ENCODE results near the gene RRP1B. TPM values are rescaled to one million over a fixed set of nuclear protein-coding genes. Genes with fewer than 3 reads are reported as not detected.
A peak's percentile ranks its signal among the peaks of the same experiment; 100 is the strongest.

The RRP1B gene
- total and polyA plus RNA-seq, 12 donors: 5.0 to 11.3 (median 8.4) TPM

DNA sequence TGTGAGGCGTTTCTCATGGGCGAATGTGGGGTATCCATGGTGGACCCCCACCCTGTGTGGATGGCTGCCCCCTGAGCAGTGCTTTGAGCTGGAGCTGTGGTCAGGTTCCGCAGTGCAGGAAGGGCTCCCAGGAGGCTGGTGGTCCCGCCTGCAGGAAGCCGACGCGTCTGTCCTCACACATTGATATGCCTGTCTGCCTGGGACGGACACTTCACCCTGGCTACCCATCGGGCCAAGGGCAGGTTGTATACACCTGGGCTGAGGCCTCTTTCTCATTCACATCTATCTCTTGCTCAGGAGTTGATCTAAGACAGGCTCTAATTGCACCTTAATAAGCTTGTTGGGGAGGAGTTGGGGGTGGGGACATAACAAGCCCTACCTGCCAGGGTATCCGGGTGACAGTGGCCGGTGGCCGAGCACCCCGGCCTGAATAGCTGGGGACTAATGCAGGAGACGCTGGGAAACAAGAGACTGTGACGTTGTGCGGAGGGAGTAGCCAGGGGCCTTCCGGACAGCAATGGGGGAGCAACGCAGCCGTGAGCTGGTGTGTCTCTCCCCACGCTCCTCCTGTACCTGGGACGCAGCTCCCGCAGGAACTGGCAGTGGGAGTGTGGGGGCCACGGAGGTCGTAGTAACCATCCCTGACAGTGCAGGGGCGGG lies 81.3 kb downstream of the RRP1B start:
- WGBS, 2 donors: 35 to 51% methylated on average over 20 to 25 of the region's 25 CpGs
- Histone ChIP-seq H3K36me3 (peaks cover 0 to 66% (median 12%) of the 10 kb centered on the region in 9 donors), H3K4me1 (peaks cover 0 to 5% (median 0%) of the 10 kb centered on the region in 9 donors), H3K27me3 (no peaks in the 10 kb centered on the region), H3K4me3 (peak overlapping the region in 1 of 10 donors; percentile 18), H3K9me3 (no peaks in the 10 kb centered on the region), H3K27ac (peak overlapping the region in 1 of 10 donors; percentile 44)
- ATAC-seq (peak in 5 of 8 donors; percentile 13 to 68 (median 32)), DNase-seq (no peak)
- intact Hi-C loops (cut with DNase I): loop anchor here in 2 of 10 donors (5.0 to 10.0 kb wide), 3 partner anchors 52 to 64 kb away; no protein-coding TSS in a partner anchor
- TF ChIP-seq, protein P1, sequence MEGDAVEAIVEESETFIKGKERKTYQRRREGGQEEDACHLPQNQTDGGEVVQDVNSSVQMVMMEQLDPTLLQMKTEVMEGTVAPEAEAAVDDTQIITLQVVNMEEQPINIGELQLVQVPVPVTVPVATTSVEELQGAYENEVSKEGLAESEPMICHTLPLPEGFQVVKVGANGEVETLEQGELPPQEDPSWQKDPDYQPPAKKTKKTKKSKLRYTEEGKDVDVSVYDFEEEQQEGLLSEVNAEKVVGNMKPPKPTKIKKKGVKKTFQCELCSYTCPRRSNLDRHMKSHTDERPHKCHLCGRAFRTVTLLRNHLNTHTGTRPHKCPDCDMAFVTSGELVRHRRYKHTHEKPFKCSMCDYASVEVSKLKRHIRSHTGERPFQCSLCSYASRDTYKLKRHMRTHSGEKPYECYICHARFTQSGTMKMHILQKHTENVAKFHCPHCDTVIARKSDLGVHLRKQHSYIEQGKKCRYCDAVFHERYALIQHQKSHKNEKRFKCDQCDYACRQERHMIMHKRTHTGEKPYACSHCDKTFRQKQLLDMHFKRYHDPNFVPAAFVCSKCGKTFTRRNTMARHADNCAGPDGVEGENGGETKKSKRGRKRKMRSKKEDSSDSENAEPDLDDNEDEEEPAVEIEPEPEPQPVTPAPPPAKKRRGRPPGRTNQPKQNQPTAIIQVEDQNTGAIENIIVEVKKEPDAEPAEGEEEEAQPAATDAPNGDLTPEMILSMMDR (IDR thresholded peaks at IDR 0.05): no peak

DNA sequence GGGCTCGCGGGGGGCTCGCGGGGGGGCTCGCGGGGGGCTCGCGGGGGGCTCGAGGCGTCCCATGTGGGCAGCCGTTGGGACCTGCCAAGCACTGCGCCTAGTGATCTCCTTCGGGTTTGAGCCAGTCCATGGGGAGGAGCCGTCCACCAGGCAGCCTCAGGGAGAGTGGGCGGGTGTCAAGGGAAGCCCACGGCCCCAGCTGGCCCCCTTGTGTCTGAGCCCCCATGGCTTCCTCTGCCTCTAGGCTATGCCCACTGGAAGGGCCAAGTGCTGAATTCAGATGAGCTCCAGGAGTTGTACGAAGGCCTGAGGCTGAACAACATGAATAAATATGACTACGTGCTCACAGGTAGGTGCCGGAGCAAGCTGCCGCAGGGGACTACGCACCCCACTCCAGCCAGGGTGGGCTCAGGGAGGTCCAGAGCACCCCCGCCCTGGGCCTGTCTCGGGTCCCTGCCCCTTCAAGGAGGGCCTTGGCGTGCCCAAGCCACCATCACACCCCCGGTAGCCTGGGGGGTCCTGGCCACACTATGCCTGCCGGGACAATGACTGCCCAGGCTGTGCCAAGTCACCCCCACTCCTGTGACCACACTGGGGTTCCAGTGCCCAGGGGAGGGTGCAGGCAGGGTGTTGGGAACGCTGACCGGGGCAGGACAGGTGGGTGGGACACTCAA lies 82.2 kb downstream of the RRP1B start:
- intact Hi-C loops (cut with DNase I): loop anchor here in 2 of 10 donors (5.0 to 10.0 kb wide), 3 partner anchors 51 to 63 kb away; no protein-coding TSS in a partner anchor
- Histone ChIP-seq H3K4me1 (peaks cover 0 to 5% (median 0%) of the 10 kb centered on the region in 9 donors), H3K4me3 (no peak overlapping the region), H3K27me3 (no peaks in the 10 kb centered on the region), H3K36me3 (peaks cover 0 to 69% (median 22%) of the 10 kb centered on the region in 9 donors), H3K9me3 (no peaks in the 10 kb centered on the region), H3K27ac (no peak overlapping the region)
- DNase-seq (no peak), ATAC-seq (no peak)
- WGBS, 2 donors: 64 to 81% methylated on average over 18 to 28 of the region's 28 CpGs
- TF ChIP-seq, protein P1 (IDR thresholded peaks at IDR 0.05): no peak

DNA sequence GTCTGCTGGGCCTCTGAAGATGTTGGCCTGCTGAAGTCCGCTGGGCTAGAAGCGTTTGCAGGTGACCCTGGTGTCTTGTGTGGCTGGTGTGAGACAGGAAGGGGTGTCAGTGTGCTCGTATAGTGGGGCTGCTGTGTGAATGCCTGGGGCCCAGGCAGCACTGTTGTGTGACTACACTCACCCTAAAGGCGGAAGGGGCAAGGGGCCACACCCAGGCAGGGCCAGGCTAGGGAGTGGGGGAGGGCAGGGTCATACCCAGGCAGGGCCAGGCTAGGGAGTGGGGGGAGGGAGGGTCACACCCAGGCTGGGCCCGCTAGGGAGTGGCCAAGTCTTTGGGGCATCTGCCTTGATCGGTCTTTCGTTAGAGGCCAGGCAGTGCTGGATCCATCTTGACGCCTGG lies 84.6 kb downstream of the RRP1B start:
- Histone ChIP-seq H3K4me1 (peaks cover 0 to 5% (median 0%) of the 10 kb centered on the region in 9 donors), H3K9me3 (no peaks in the 10 kb centered on the region), H3K27ac (no peak overlapping the region), H3K36me3 (peaks cover 0 to 71% (median 22%) of the 10 kb centered on the region in 9 donors), H3K4me3 (no peak overlapping the region), H3K27me3 (no peaks in the 10 kb centered on the region)
- DNase-seq (no peak), ATAC-seq (no peak)
- 97% methylated on average over 8 of the region's 8 CpGs for WGBS, 2 donors
- TF ChIP-seq, protein P1 (IDR thresholded peaks at IDR 0.05): no peak
- intact Hi-C loops (cut with DNase I): loop anchor here in 2 of 10 donors (5.0 to 10.0 kb wide), 3 partner anchors 48 to 61 kb away; no protein-coding TSS in a partner anchor

DNA sequence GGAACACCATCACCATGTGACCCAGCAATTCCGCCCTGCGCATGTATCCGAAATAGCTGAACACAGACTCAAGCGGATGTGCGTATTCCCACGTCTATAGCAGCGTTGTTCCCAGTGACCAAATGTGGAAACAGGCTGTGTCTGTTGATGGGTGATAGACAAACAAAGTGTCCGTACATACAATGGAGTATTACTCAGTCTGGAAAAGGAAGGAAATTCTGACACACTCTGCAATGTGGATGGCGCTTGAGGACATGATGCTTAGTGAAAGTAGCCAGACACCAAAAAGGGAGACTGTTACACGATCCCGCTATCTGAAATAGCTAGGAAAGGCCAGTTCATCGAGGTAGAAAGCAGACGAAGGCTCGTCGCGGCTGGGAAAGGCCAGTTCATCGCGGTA lies 85.4 kb downstream of the RRP1B start:
- ATAC-seq (no peak), DNase-seq (no peak)
- TF ChIP-seq, protein P1 (IDR thresholded peaks at IDR 0.05): no peak
- peaks cover 0 to 79% (median 22%) of the 10 kb centered on the region in 9 donors for H3K36me3 ChIP-seq
- H3K27me3 ChIP-seq: no peaks in the 10 kb centered on the region
- 97% methylated on average over 18 of the region's 18 CpGs for WGBS, 2 donors
- intact Hi-C loops (cut with DNase I): loop anchor here in 2 of 10 donors (5.0 to 10.0 kb wide), 3 partner anchors 48 to 60 kb away; no protein-coding TSS in a partner anchor
- H3K27ac ChIP-seq: no peak overlapping the region
- H3K4me1 ChIP-seq: peaks cover 0 to 5% (median 0%) of the 10 kb centered on the region in 9 donors
- no peak overlapping the region for H3K4me3 ChIP-seq
- H3K9me3 ChIP-seq: no peaks in the 10 kb centered on the region
